ENCODE results near the gene TPRG1.
A peak's percentile ranks its signal among the peaks of the same experiment; 100 is the strongest.

Gene TPRG1

GRCh38 chr3:189227249-189227648, 55.5 kb downstream of the TPRG1 start:
- FAIRE-seq (no peak), DNase-seq (ENCODE audit: low spot score) (no peak)

GRCh38 chr3:189229196-189229828, 57.5 kb downstream of the TPRG1 start:
- DNase-seq (ENCODE audit: low spot score) (no peak), FAIRE-seq (no peak)

DNA sequence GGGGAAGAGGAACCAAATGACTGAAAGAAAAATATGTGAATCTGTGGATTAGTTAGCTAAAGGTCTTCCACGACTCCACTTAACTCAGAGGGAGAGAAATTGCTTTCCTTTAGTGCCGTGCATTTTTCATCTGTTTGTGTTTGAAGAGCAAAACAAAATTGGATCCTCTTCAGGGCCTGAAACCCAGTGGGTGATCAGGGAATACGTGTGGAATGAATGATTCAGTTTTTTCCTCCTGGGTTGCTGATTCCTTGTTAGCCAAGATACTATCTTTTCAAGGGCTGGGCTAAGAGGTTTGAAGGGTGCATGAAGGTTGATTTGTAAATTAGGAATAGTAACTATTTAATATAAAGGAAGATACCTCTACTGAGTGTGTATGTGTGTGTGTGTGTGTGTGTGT, 61.0 kb downstream of the TPRG1 start:
- FAIRE-seq (no peak), DNase-seq (ENCODE audit: low spot score) (no peak)

- DNase-seq (ENCODE audit: low spot score), result peak; percentile 15
- FAIRE-seq, result no peak
Observed at GRCh38 chr3:189233225-189233858, 61.6 kb downstream of the TPRG1 start.

GRCh38 chr3:189235214-189235613, 63.4 kb downstream of the TPRG1 start:
- DNase-seq (ENCODE audit: low spot score) (no peak), FAIRE-seq (no peak)

DNA sequence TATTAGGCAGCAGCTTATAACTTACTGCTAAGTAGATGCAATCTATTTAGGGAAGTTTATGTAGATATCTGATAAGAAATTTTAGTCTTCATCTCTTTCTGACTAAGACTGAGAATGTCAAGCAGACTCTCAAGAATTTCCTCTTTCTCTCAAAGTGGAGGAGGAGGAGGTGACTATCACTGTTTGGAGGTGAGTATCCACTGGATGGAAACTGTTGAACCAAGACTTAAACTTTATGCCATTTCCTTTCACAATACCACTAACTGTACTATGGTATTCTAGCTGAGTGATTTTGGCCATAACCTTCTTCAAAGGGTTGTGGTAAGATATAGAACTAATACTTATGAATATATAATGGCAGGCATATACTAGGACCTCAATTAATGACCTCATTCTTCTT, 64.6 kb downstream of the TPRG1 start:
- DNase-seq (ENCODE audit: low spot score), result no peak
- no peak for FAIRE-seq

DNA sequence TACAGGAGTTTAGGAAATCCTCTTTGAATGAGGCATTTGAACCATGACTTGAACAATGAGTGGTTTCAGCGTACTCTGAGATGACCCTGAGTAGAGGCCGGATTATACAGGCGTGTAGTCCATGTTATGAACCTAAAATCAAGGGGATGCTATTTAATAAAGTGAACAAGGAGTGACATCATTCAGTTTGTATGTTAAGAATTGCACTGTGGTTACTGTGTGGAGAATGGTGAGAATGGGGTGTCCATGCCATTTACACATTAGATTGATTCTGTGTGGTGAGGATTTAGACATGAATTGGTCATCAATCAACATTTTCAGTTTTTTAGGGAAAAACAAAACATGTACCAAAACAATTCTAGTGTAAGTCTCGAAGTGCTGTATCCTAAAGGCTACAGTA, 65.8 kb downstream of the TPRG1 start:
- DNase-seq (ENCODE audit: low spot score), result no peak
- FAIRE-seq, result no peak

GRCh38 chr3:189238071-189238470, 66.3 kb downstream of the TPRG1 start:
- DNase-seq (ENCODE audit: low spot score) (no peak), FAIRE-seq (no peak)

- FAIRE-seq, result no peak
- no peak for DNase-seq (ENCODE audit: low spot score)
Observed at GRCh38 chr3:189239616-189240015, 67.8 kb downstream of the TPRG1 start.

DNA sequence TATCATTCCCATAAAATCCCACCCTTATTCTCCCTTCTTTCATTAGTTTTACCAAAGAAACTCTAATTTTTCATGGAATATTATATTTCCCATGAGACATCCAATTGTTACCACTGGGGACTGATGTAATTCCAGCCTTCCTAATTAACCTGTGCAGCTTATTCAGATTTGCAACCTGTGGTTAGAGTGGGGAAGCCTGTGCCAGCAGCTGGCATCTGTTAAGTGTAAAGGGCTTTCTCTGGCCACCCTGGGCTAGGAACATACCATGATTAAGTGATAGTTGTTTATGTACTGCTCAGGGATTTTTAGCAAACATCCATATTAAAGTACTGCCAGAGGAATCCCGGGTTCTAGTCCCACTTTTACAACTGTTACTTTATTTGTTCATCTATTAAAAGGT, 78.2 kb downstream of the TPRG1 start:
- DNase-seq (ENCODE audit: low spot score), result no peak
- no peak for FAIRE-seq

DNA sequence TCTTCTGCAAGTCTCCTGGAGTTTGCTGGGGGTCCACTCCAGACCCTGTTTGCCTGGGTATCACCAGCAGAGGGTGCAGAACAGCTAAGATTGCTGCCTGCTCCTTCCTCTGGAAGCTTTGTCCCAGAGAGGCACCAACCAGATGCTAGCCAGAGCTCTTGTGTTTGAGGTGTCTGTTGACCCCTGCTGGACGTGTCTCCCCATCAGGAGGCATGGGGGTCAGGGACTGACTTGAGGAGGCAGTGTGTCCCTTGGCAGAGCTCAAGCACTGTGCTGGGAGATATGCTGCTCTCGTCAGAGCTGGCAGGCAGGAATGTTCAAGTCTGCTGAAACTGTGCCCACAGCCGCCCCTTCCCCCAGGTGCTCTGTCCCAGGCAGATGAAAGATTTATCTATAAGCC, 86.5 kb downstream of the TPRG1 start:
- no peak for FAIRE-seq

GRCh38 chr3:189260556-189261493, 89.1 kb downstream of the TPRG1 start:
- no peak for FAIRE-seq
- no peak for DNase-seq (ENCODE audit: low spot score)

More for the DNA sequence above, 86.5 kb downstream of the TPRG1 start:
- no peak for DNase-seq (ENCODE audit: low spot score)

DNA sequence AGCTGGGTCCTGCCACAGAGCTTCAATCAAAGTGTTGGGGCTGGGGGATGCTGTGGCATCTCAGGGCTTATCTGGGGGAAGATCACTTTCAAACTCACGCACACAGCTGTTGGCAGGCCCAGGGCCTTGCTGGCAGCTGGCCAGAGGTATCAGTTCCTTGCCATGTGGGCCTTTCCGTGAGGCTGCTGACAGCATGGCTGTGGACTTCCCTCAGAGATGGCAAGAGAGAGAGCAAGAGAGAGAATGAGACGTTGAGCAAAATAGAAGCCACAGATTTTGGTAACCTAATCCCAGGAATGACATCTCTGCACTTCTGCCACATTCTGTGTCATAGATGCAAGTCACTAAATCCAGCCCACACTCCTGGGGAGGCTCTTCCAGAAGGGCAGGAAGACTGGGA, 91.0 kb downstream of the TPRG1 start:
- no peak for DNase-seq (ENCODE audit: low spot score)
- no peak for FAIRE-seq

DNA sequence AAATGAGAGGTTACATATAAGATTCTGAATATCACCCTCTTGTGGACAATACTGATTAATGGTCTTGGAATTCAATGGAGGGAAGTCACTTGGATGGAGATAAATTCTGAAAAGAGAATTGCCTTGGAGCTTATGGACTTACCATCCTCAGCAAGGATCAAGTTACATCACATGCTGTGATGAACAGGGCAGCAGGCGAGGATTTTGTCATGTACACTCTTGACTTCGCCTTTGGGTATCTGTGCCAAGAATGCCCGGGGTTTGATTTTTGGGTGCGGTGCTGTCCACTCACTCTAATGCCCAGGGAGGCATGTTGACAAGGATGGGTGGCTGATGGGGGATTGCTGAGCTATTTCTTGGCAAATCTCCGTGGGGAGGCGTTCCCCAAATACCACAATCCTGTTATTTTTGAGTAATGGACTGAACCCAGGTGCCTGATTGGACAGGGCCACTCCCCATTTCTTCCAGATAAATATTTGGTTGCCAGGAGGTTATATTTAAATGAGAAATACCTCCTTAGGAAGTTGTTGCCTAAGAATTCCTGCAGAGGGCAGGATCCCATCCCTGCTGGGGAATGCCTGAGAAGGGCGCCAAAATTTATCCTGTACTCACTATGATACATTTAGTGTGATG, 96.3 kb downstream of the TPRG1 start:
- FAIRE-seq (no peak), DNase-seq (ENCODE audit: low spot score) (no peak)

- DNase-seq (ENCODE audit: low spot score) (no peak), FAIRE-seq (no peak)
Observed at GRCh38 chr3:189269365-189269764, 97.6 kb downstream of the TPRG1 start.

GRCh38 chr3:189270248-189270832, 98.6 kb downstream of the TPRG1 start:
- FAIRE-seq (no peak), DNase-seq (ENCODE audit: low spot score) (peak; percentile 39)

GRCh38 chr3:189272500-189273119, 100.8 kb downstream of the TPRG1 start:
- FAIRE-seq, result no peak
- DNase-seq (ENCODE audit: low spot score), result no peak

GRCh38 chr3:189273736-189274135, 102.0 kb downstream of the TPRG1 start:
- FAIRE-seq (no peak), DNase-seq (ENCODE audit: low spot score) (no peak)

DNA sequence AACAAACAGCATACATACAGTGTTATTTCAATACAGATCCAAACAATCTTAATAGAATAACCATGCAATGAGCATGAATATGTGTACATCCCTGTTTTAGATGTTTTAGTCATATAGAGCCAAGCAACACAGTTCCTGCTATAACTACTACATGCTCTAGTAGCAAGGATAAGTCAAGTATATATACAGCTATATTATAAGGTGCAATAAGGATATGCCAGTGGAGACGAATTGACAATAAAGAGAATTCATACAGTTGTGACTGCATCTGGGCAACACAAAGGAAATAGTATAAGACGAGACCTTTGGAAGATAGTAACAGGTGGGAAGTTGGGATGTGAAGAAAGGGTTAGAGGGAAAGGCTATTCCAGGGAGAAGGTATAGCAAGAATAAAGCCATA, 103.4 kb downstream of the TPRG1 start:
- DNase-seq (ENCODE audit: low spot score), result no peak
- no peak for FAIRE-seq

DNA sequence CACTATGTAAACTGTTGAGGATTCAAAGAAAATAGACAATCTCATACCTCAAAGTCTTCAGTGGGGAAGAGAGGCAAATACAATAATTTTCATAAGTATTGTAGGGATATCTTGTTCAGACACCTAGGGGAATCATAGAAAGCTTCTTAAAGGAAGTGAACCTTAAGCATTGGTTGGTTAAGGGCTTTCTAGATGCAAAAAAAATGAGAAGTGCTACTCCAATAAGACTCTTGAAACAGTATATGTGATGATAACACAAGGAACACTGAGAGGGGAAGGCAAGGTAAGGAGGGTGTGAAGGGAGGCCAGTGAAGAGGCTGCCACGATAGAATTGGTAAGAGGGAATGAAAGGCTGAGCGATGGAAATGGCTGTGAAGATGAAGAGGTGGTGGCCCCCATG, 104.1 kb downstream of the TPRG1 start:
- FAIRE-seq, result no peak
- no peak for DNase-seq (ENCODE audit: low spot score)

Measured in RCC 7860 (cell line).